Upper lobe of left lung (tissue), 4 donors: ENCODE data around the gene OSBPL10.

Source experiments
- CTCF ChIP-seq, 6 experiments: fragments of 450-650 bp in 4 of 6; fragments of 200-600 bp in 2 of 6; sonication (generic) in 2 of 6; IDR thresholded peaks; one replicate each; pipeline ENCODE4 v1.5.1; 2016 to 2019; ENCODE audit warnings: antibody characterized with exemption in 6 of 6
- EP300 ChIP-seq, 4 donors: sonication (generic); formaldehyde crosslinking; IDR thresholded peaks; one replicate each; pipeline ENCODE4 v1.5.1; 2017; ENCODE audit warnings: antibody characterized with exemption in 4 of 4, control low read depth in 2 of 4
- POLR2A ChIP-seq, 4 donors: fragments of 450-650 bp; IDR thresholded peaks; one replicate each; pipeline ENCODE4 v1.5.1; 2016 to 2017; ENCODE audit warnings: antibody characterized with exemption in 4 of 4, mild to moderate bottlenecking in 2 of 4
- POLR2AphosphoS5 ChIP-seq, 2 donors: sonication (generic); formaldehyde crosslinking; IDR thresholded peaks; one replicate each; pipeline ENCODE4 v1.5.1; 2017; ENCODE audit warnings: antibody characterized with exemption in 2 of 2

GRCh38 chr3:31728403-31728802, 252.7 kb downstream of the OSBPL10 start:
- no peak for TF ChIP-seq CTCF (IDR thresholded peaks at IDR 0.05)
- no peak for TF ChIP-seq POLR2AphosphoS5 (IDR thresholded peaks at IDR 0.05)
- TF ChIP-seq POLR2A (IDR thresholded peaks at IDR 0.05): no peak
- no peak for TF ChIP-seq EP300 (IDR thresholded peaks at IDR 0.05)
